Activated T-cell treated with anti-CD3 and anti-CD28 coated beads, Interleukin-2, amount 50 U/mL, for 72 hours (primary cell): ENCODE measurements around the gene CDKN1A. TPM values are rescaled to one million over a fixed set of nuclear protein-coding genes. Genes with fewer than 3 reads are reported as not detected.
A peak's percentile ranks its signal among the peaks of the same experiment; 100 is the strongest.

Source experiments
- ATAC-seq, 2 donors: fragments of 150-1000 bp; cut with Tn5 transposase; replicated peaks in 1 of 2; 2 replicates each; pipeline ENCODE4 v1.10.0; 2021; ENCODE audit warnings: moderate library complexity in 2 of 2, mild to moderate bottlenecking in 1 of 2
- DNase-seq, 2 donors: peaks; one replicate each; pipeline ENCODE4 v3.0.0; 2021 to 2022; ENCODE audit warnings: mixed read lengths in 1 of 2
- H3K27ac Mint-ChIP-seq: one replicate; pipeline ENCODE4 v1.8.0; 2022; ENCODE audit warnings: mild to moderate bottlenecking, moderate library complexity, mixed read lengths
- H3K27me3 Mint-ChIP-seq: one replicate; pipeline ENCODE4 v1.8.0; 2022; ENCODE audit warnings: low read depth, mixed read lengths
- H3K36me3 Mint-ChIP-seq, 2 donors: one replicate each; pipeline ENCODE4 v1.8.0; 2022; ENCODE audit warnings: mixed read lengths in 2 of 2, mild to moderate bottlenecking in 1 of 2; ENCODE audit not compliant: insufficient read depth in 2 of 2
- H3K4me1 Mint-ChIP-seq: one replicate; pipeline ENCODE4 v1.8.0; 2022; ENCODE audit warnings: low read depth, mixed read lengths
- H3K4me3 Mint-ChIP-seq, 2 donors: one replicate each; pipeline ENCODE4 v1.8.0; 2022; ENCODE audit warnings: mild to moderate bottlenecking in 2 of 2, mixed read lengths in 2 of 2, moderate library complexity in 2 of 2
- H3K9me3 Mint-ChIP-seq, 2 donors: one replicate each; pipeline ENCODE4 v1.8.0; 2022; ENCODE audit warnings: mixed read lengths in 2 of 2
- total RNA-seq, 2 donors: library from RNA; stranded (reverse); gene quantifications; one replicate each; pipeline ENCODE4 v1.2.3, GENCODE V29; 2022

Gene CDKN1A
- total RNA-seq, 2 donors from 2014 or later: 59.9 to 60.4 TPM

GRCh38 chr6:36727505-36728021, 49.0 kb downstream of the CDKN1A start:
- H3K27ac Mint-ChIP-seq: no peak overlapping the region
- no peaks in the 10 kb centered on the region for H3K36me3 Mint-ChIP-seq
- H3K4me1 Mint-ChIP-seq: peaks cover 44% of the 10 kb centered on the region
- no peak for ATAC-seq
- H3K4me3 Mint-ChIP-seq: no peak overlapping the region
- no peaks in the 10 kb centered on the region for H3K9me3 Mint-ChIP-seq
- DNase-seq: no peak
- H3K27me3 Mint-ChIP-seq: no peaks in the 10 kb centered on the region

GRCh38 chr6:36728289-36729160, 50.0 kb downstream of the CDKN1A start:
- no peaks in the 10 kb centered on the region for H3K9me3 Mint-ChIP-seq
- H3K4me3 Mint-ChIP-seq: no peak overlapping the region
- H3K36me3 Mint-ChIP-seq: no peaks in the 10 kb centered on the region
- peaks cover 48% of the 10 kb centered on the region for H3K4me1 Mint-ChIP-seq
- no peak overlapping the region for H3K27ac Mint-ChIP-seq
- H3K27me3 Mint-ChIP-seq: no peaks in the 10 kb centered on the region
- ATAC-seq: no peak
- no peak for DNase-seq

GRCh38 chr6:36729161-36729524, 50.6 kb downstream of the CDKN1A start:
- no peaks in the 10 kb centered on the region for H3K27me3 Mint-ChIP-seq
- H3K9me3 Mint-ChIP-seq: no peaks in the 10 kb centered on the region
- no peaks in the 10 kb centered on the region for H3K36me3 Mint-ChIP-seq
- no peak overlapping the region for H3K27ac Mint-ChIP-seq
- no peak for DNase-seq
- peaks cover 49% of the 10 kb centered on the region for H3K4me1 Mint-ChIP-seq
- no peak overlapping the region for H3K4me3 Mint-ChIP-seq
- ATAC-seq: no peak

- no peak overlapping the region for H3K27ac Mint-ChIP-seq
- H3K9me3 Mint-ChIP-seq: no peaks in the 10 kb centered on the region
- H3K4me1 Mint-ChIP-seq: peaks cover 49% of the 10 kb centered on the region
- ATAC-seq (no peak), DNase-seq (no peak)
- H3K4me3 Mint-ChIP-seq: no peak overlapping the region
- H3K36me3 Mint-ChIP-seq: no peaks in the 10 kb centered on the region
- H3K27me3 Mint-ChIP-seq: no peaks in the 10 kb centered on the region
These were observed 52.2 kb downstream of the CDKN1A start for GRCh38 chr6:36730424-36731380.

- DNase-seq (no peak), ATAC-seq (no peak)
- Mint-ChIP-seq H3K4me3 (no peak overlapping the region), H3K27ac (no peak overlapping the region), H3K4me1 (peaks cover 50% of the 10 kb centered on the region), H3K9me3 (no peaks in the 10 kb centered on the region), H3K36me3 (no peaks in the 10 kb centered on the region), H3K27me3 (no peaks in the 10 kb centered on the region)
These were observed 53.3 kb downstream of the CDKN1A start for GRCh38 chr6:36731622-36732310.

- H3K27ac Mint-ChIP-seq: no peak overlapping the region
- H3K36me3 Mint-ChIP-seq: no peaks in the 10 kb centered on the region
- peaks cover 36% of the 10 kb centered on the region for H3K4me1 Mint-ChIP-seq
- no peak for DNase-seq
- no peaks in the 10 kb centered on the region for H3K9me3 Mint-ChIP-seq
- no peaks in the 10 kb centered on the region for H3K27me3 Mint-ChIP-seq
- H3K4me3 Mint-ChIP-seq: no peak overlapping the region
- no peak for ATAC-seq
These were observed 54.8 kb downstream of the CDKN1A start for GRCh38 chr6:36733300-36733699.

GRCh38 chr6:36734486-36735060, 56.1 kb downstream of the CDKN1A start:
- Mint-ChIP-seq H3K4me3 (peak overlapping the region; percentile 47 to 64), H3K4me1 (peaks cover 33% of the 10 kb centered on the region)

GRCh38 chr6:36735110-36736071, 56.9 kb downstream of the CDKN1A start:
- Mint-ChIP-seq H3K36me3 (no peaks in the 10 kb centered on the region), H3K27me3 (no peaks in the 10 kb centered on the region), H3K27ac (peak overlapping the region; percentile 82), H3K9me3 (no peaks in the 10 kb centered on the region), H3K4me3 (peak overlapping the region; percentile 47 to 64), H3K4me1 (peaks cover 33% of the 10 kb centered on the region)
- peak; percentile 91 to 93 for ATAC-seq
- DNase-seq: peak; percentile 40 to 42

More at GRCh38 chr6:36734486-36735060, 56.1 kb downstream of the CDKN1A start:
- Mint-ChIP-seq H3K27me3 (no peaks in the 10 kb centered on the region), H3K36me3 (no peaks in the 10 kb centered on the region), H3K27ac (peak overlapping the region; percentile 82), H3K9me3 (no peaks in the 10 kb centered on the region)
- DNase-seq (no peak), ATAC-seq (no peak)

Other genes starting within 250 kb of the CDKN1A start
- gene PXT1, start 235.9 kb upstream of the CDKN1A start, total RNA-seq: under 1 TPM; 0.25 to 0.48 TPM
- gene KCTD20, start 235.7 kb upstream of the CDKN1A start, total RNA-seq: 10 to 100 TPM; 48.5 to 58.9 TPM
- 10 to 100 TPM; 30.7 to 34.4 TPM for gene STK38, start 131.2 kb upstream of the CDKN1A start, total RNA-seq
- 100 to 1,000 TPM; 409 to 541 TPM for gene SRSF3, start 84.4 kb upstream of the CDKN1A start, total RNA-seq
- under 1 TPM; 0.05 to 0.09 TPM for gene RAB44, start 19.1 kb downstream of the CDKN1A start, total RNA-seq
- 1 to 10 TPM in 1 of 2 donors, under 1 TPM in 1; 0.48 to 2.6 TPM for gene CPNE5, start 160.7 kb downstream of the CDKN1A start, total RNA-seq
- 10 to 100 TPM; 32.6 to 43.0 TPM for gene PPIL1, start 196.1 kb downstream of the CDKN1A start, total RNA-seq
- 10 to 100 TPM; 53.1 to 54.6 TPM for gene C6orf89, start 207.2 kb downstream of the CDKN1A start, total RNA-seq